ENCODE measurements around the gene GLOD4.
"Not testable (repeated sequence)": the region's sequence is repeated elsewhere in the genome, so short reads cannot be mapped to it uniquely, and the experiment has no call there.

The GLOD4 gene

GRCh38 chr17:801660-802059 is 19.6 kb upstream of the GLOD4 start:
- no peak for DNase-seq

DNA sequence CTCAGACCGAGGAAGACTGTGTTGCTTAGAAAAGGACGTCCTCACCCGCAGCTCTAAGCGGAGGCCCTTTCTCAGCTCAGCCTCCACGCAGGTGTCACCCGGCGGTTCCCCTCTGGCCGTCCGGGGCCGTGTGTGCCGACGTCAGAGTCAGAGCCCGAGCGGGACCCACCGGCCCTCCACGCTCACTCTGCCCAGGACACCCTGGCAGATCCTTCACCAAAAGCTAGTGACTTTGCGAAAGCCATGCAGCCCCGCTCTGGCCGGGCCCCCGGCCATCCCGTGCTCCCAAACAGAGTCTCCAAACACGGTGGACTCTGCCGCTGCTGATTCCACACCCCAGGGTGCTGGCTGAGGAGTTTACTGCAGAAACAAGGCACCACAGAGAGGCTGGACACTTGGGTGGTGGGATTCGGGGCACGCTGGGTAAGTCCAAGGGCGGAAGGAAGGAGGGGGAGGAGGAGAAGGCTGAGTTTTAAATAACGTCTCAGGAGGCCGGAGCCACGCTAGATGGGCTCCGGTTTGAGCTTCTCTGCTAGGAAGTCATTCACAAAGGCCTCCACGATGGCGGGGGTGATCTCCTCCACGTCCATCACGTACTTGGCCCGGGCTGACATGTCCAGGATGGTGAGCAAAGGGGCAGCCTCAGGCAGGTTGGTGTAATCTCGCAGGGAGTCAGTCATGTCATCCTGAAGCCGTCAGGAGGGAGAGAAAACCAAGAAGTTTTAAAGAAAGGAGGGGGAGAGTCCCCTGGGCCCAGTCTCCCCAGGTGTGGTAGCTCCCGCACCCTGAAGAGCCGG is 18.6 kb upstream of the GLOD4 start:
- DNase-seq, result no peak

DNA sequence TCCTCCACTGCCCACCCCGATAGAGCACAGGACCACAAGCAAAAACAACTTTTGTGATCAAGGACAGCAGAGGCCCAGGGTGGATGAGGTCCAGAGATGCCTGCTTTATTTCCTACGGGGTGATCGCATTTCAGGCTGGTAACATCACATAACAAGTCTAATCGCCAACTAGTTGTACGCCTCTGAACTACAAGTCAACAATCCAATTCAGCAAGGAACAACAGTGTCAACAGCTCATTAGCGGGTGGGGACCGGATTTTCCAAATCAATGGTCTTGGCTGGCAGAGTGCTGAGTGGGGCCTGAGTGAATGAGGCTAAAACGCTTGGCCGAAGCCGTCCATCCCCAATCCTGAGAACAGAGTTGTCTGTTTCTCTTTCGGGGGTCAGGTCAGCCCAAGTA is 17.2 kb upstream of the GLOD4 start:
- DNase-seq, result no peak

GRCh38 chr17:798246-798645 is 16.2 kb upstream of the GLOD4 start:
- no peak for DNase-seq

DNA sequence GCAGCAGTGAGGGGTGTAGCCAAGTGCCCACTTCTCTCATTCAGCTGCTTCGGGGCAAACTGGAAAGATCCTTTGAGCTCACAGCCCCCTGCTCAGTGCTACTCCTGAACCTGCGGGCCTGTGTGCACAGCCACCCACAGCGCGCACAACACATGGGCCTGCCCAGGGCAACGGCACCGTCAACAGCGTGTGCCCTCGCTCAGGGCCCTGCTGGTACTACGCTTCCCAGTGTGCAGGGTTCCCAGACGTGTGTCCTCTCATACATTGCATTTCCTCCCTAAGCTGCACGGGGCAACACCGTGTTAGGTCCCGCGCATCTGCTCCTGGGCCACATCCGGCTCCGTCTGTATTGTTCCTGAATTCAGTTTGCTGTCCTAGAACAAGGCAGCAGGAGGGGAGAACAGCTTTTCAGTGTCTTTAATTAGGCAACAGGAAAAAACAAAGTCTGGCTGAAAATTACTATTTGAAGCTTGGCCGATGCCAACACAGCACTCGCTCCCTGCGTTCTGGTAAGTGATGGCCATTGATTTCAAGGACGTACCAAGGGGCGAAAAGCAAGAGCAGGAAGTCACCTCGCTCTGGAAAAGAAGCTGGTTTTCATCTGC is 15.3 kb upstream of the GLOD4 start:
- DNase-seq, result no peak

DNA sequence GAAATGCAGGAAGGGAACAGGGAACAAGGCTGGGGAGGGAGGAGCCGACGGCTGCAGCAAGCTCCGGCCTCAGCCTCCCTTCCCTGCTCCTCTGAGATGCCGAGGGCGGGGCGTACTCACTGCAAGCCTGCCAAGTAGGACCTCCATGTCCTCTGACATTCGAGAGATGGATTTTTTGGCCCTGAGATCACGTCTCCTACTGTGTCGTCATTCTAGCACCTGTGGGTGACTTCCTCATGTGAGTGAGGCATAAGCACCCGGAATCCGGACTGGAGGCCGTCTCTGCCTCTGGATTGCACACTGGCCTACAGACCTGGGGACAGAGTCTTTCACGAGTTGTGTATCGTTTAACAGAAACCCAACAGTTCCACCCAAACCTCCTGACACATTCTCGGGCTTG is 14.5 kb upstream of the GLOD4 start:
- DNase-seq, result no peak

GRCh38 chr17:795721-796120 is 13.6 kb upstream of the GLOD4 start:
- DNase-seq, result no peak

- DNase-seq, result no peak
Measured at GRCh38 chr17:795276-795675, 13.2 kb upstream of the GLOD4 start.

GRCh38 chr17:794876-795275 is 12.8 kb upstream of the GLOD4 start:
- DNase-seq, result peak; percentile 88

DNA sequence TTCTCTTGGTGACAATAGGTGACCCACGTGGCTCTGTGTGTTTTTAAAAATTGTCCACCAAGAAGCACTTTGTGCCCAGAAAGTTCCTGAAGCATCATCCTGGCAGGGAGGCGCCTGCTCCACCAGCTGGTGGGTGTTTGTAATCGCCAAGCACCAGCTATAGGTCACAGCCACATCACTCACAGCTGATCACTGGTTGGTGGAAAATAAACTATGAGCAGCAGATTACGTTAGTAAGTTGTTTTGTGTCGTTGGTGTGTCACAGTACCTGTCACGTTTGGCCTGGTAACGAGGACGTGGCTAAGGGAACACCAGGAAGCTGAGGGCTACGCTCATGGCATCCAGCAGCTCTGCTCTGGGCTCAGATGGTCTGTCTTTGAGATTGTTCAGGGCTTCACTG is 10.2 kb upstream of the GLOD4 start:
- no peak for DNase-seq

- no peak for DNase-seq
Measured at GRCh38 chr17:791829-792228, 9.7 kb upstream of the GLOD4 start.

DNA sequence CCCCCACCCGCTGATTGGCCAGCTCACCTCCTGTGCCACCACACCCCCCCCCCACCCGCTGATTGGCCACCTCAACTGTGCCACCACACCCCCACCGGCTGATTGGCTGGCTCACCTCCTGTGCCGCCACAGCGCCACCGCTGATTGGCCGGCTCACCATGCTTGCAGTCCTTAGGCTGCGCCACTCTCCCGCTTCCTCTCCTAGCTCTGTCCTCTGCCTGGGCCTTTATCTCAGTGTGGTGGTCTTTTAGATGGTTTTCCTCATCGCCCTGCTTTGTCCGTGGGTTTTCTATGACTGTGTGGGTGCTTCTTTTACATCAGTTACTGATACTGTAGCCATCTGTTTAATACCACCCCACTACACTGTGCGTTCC is 8.8 kb upstream of the GLOD4 start:
- not testable (repeated sequence) for DNase-seq

GRCh38 chr17:789931-790873 is 8.1 kb upstream of the GLOD4 start:
- DNase-seq, result not testable (repeated sequence)

GRCh38 chr17:789160-789840 is 7.2 kb upstream of the GLOD4 start:
- DNase-seq, result no peak

DNA sequence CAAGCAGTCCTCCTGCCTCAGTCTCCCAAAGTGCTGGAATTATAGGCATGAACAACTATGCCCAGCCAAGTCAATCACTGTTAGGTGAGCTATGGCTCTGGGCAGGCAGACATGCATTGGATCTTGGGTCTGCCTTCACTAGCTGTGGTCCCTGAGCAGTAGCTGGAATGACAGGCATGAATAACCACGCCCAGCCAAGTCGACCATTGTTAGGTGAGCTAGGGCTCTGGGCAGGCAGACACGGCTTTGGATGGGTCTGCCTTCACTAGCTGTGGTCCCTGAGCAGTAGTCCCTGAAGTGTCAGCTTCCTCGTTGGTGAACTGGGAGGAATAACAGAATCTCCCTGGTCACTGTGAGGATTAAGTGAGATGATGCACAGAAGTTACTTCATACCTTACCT is 6.5 kb upstream of the GLOD4 start:
- DNase-seq, result no peak

- DNase-seq, result no peak
Measured at GRCh38 chr17:787641-788221, 5.7 kb upstream of the GLOD4 start.

DNA sequence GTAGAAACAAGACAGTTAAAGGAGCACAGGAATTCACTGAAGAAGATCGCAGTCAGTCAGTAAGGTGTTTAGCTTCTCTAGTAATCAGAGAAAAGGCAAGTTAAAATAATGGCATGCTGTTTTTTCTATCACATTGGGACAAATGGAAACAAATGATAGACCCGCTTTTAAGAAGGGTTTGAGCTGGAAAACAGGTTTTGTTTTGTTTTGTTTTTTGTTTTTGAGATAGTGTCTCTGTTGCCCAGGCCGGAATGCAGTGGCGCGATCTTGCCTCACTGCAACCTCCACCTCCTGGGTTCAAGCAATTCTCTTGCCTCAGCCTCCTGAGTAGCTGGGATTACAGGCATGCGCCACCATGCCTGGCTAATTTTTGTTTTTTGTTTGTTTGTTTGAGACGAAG is 3.8 kb upstream of the GLOD4 start:
- DNase-seq, result not testable (repeated sequence)

GRCh38 chr17:784143-784542 is 2.1 kb upstream of the GLOD4 start:
- DNase-seq, result no peak

- no peak for DNase-seq
Measured at GRCh38 chr17:778096-778495, 4.0 kb downstream of the GLOD4 start.

DNA sequence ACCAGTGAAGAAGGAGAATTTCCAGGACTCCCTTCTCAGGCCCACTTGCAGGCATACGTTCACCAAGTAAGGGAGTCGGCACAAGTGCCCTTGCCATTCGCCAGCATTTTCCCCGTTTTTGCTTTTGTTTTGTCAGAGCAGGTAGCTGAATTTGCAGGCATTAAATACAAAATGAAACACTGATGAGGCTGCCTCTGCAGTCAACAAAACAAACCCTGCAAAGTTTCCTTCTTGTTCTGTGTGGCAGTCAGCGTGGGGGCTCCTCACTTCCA is 7.8 kb downstream of the GLOD4 start:
- DNase-seq, result no peak

DNA sequence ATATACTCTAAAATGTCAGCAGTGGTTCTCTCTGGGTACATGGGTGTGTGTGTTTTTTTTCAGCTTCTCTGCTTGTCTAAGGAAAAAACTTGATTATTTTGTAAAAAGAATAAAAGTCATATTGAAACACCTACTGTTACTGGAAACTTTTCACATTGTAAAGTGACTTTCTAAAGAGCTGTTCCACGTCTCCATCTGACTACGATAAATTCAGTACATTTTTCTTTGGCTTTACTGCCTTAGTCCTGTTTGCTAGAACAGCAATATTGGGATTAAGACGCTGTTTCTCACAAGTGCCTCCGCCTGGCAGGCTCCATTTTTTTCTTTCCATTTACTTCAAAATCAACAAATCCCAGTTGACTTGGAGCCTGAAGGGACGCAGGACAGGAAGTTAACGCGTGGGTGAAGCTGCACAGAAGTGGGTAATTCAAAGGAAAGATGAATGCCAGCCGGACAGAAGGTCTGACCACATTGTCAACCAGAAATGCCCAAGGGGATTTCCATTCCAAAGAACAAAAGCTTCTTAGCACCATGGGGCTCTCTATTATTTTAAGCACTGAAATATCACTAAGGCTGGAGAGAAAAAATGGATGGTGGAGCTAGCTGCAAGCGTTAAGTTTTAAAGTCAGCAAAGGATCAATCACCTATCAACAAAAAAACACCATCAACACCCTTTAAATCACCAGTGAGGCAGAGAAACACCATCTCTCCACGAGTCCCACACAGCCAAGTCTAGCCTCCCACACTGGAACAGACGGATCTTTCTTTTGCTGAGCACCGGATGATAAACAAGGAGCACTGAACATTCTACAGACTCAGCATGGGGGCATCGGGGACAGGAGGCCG is 8.4 kb downstream of the GLOD4 start:
- no peak for DNase-seq

- DNase-seq, result no peak
Measured at GRCh38 chr17:773016-773415, 9.1 kb downstream of the GLOD4 start.

Data from left hindlimb (tissue), 1 donor.